Astrocyte (in vitro differentiated cells and primary cell): ENCODE results near the gene CFAP206. TPM values are rescaled to one million over a fixed set of nuclear protein-coding genes. Genes with fewer than 3 reads are reported as not detected.

Experiments used
- DNase-seq: peaks from one replicate; pipeline ENCODE4 v3.0.0-alpha.2; 2010; ENCODE audit warnings: low read depth
- FAIRE-seq: peaks from 2 replicates; lab custom pipeline; 2011; peaks lifted over from hg19 to GRCh38; lab: Jason Lieb, UNC
- H2AFZ ChIP-seq: 2 replicates; pipeline ENCODE4 v1.6.0; 2012; ENCODE audit warnings: low read depth, low read length, inconsistent platforms
- H3K27ac ChIP-seq: 2 replicates; pipeline ENCODE4 v1.5.1; 2011; ENCODE audit warnings: low read depth, low read length, inconsistent platforms
- H3K27me3 ChIP-seq: 2 replicates; pipeline ENCODE4 v1.6.0; 2011; ENCODE audit warnings: low read length, inconsistent platforms; ENCODE audit not compliant: insufficient read depth
- H3K36me3 ChIP-seq: 2 replicates; pipeline ENCODE4 v1.5.1; 2011; ENCODE audit warnings: low read length, inconsistent platforms; ENCODE audit not compliant: insufficient read depth
- H3K4me1 ChIP-seq: 2 replicates; pipeline ENCODE4 v1.5.1; 2011; ENCODE audit warnings: low read length, inconsistent platforms; ENCODE audit not compliant: insufficient read depth
- H3K4me2 ChIP-seq: 2 replicates; pipeline ENCODE4 v1.6.0; 2012; ENCODE audit warnings: low read length, inconsistent platforms
- H3K4me3 ChIP-seq: 2 replicates; pipeline ENCODE4 v1.5.1; 2011; ENCODE audit warnings: low read depth, mild to moderate bottlenecking, low read length, inconsistent platforms; ENCODE audit not compliant: insufficient read depth
- H3K79me2 ChIP-seq: 2 replicates; pipeline ENCODE4 v1.6.0; 2012; ENCODE audit warnings: mild to moderate bottlenecking, low read length, inconsistent platforms; ENCODE audit not compliant: insufficient read depth
- H3K9ac ChIP-seq: 2 replicates; pipeline ENCODE4 v1.6.0; 2012; ENCODE audit warnings: mild to moderate bottlenecking, low read length, inconsistent platforms
- H3K9me3 ChIP-seq: 2 replicates; pipeline ENCODE4 v1.5.1; 2012; ENCODE audit warnings: low read depth, mild to moderate bottlenecking, low read length, inconsistent platforms; ENCODE audit not compliant: insufficient read depth
- H4K20me1 ChIP-seq: 2 replicates; pipeline ENCODE4 v1.6.0; 2012; ENCODE audit warnings: low read length, inconsistent platforms; ENCODE audit not compliant: insufficient read depth
- H3K27ac Mint-ChIP-seq: one replicate; pipeline ENCODE4 v1.8.0; 2021; ENCODE audit warnings: mild to moderate bottlenecking, mixed read lengths; ENCODE audit not compliant: unreplicated experiment
- H3K27me3 Mint-ChIP-seq: one replicate; pipeline ENCODE4 v1.8.0; 2021; ENCODE audit warnings: low read depth, mixed read lengths; ENCODE audit not compliant: unreplicated experiment
- H3K36me3 Mint-ChIP-seq: one replicate; pipeline ENCODE4 v1.8.0; 2021; ENCODE audit warnings: low read depth, mixed read lengths; ENCODE audit not compliant: unreplicated experiment
- H3K4me1 Mint-ChIP-seq: one replicate; pipeline ENCODE4 v1.8.0; 2021; ENCODE audit warnings: low read depth, mixed read lengths; ENCODE audit not compliant: unreplicated experiment
- H3K4me3 Mint-ChIP-seq: one replicate; pipeline ENCODE4 v1.8.0; 2021; ENCODE audit warnings: mild to moderate bottlenecking, moderate library complexity, mixed read lengths; ENCODE audit not compliant: unreplicated experiment
- H3K9me3 Mint-ChIP-seq: one replicate; pipeline ENCODE4 v1.8.0; 2021; ENCODE audit warnings: mild to moderate bottlenecking, mixed read lengths; ENCODE audit not compliant: unreplicated experiment
- EZH2 ChIP-seq: IDR thresholded peaks from 2 replicates; pipeline ENCODE4 v1.6.1; 2012; ENCODE audit warnings: mild to moderate bottlenecking, low read length, inconsistent platforms; ENCODE audit not compliant: insufficient read depth
- total RNA-seq: library from RNA; stranded (reverse); gene quantifications from 2 replicates; pipeline ENCODE4 v1.2.1, GENCODE V29; 2021
- TF ChIP-seq, protein P1 (sequence below): IDR thresholded peaks from 2 replicates; pipeline ENCODE4 v1.5.1; 2011; ENCODE audit warnings: low read depth, mild to moderate bottlenecking, inconsistent platforms, low read length, moderate library complexity; ENCODE audit not compliant: insufficient read depth

Gene CFAP206
- total RNA-seq, 1 donor from 2014 or later: 0.79 TPM

DNA sequence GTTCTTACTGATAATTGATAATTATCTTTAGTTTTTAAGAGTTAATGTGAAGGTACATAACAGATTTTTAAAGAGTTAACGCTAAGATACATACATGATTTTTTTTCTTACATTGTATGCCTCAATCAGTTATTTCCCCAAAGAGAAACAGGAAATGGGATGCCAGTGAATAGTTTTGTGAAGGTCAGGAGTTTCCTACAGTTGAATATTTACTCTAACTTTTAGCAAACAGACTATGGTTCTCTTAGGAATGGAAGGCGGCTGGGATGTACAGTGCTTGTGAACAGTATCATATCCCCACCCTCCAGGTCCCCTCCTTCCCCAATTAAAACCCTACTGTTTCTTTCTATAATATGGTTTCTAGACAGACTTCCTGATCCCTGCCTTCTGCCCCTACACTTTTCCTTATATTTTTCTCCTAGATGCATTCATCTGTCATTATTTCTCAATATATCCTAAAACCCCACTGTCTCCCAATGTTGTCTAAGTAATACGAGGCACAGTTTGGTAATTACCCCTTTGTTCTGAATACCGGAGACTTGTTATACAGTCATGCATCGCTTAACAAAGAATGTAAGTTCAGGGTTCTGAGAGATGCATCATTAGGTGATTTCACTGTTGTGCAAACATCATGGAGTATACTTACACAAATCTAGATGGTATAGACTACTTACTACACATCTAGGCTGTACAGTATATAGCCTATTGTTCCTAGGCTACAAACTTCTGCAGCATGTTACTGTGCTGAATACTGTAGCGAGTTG, 94.2 kb downstream of the CFAP206 start:
- no peak overlapping the region for H3K4me3 Mint-ChIP-seq
- FAIRE-seq: no peak

DNA sequence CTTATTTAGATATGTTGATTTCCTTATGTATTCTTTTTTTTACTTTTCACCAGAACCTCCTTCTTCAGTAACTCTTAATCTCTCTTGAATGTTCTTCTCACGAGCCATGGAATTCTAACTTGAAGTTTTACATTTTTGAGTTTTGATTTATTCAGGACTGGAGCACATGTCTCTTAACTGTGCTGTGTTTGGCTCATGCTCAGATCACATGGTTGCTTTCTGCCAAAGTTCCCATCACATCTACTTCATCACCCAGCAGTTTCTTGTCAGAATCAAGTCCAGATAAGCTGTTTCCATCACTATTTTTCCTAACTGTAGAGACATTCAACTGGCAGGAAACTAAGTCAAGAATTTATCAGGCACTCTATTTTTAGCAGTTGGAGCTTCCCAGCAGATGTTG, 96.7 kb downstream of the CFAP206 start:
- H3K79me2 ChIP-seq: no peaks in the 10 kb centered on the region
- H3K27ac ChIP-seq: no peak overlapping the region
- no peak for TF ChIP-seq EZH2
- TF ChIP-seq, protein P1, sequence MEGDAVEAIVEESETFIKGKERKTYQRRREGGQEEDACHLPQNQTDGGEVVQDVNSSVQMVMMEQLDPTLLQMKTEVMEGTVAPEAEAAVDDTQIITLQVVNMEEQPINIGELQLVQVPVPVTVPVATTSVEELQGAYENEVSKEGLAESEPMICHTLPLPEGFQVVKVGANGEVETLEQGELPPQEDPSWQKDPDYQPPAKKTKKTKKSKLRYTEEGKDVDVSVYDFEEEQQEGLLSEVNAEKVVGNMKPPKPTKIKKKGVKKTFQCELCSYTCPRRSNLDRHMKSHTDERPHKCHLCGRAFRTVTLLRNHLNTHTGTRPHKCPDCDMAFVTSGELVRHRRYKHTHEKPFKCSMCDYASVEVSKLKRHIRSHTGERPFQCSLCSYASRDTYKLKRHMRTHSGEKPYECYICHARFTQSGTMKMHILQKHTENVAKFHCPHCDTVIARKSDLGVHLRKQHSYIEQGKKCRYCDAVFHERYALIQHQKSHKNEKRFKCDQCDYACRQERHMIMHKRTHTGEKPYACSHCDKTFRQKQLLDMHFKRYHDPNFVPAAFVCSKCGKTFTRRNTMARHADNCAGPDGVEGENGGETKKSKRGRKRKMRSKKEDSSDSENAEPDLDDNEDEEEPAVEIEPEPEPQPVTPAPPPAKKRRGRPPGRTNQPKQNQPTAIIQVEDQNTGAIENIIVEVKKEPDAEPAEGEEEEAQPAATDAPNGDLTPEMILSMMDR: no peak
- Mint-ChIP-seq H3K36me3 (peaks cover 1% of the 10 kb centered on the region), H3K27me3 (no peaks in the 10 kb centered on the region), H3K4me1 (peaks cover 2% of the 10 kb centered on the region), H3K4me3 (no peak overlapping the region), H3K27ac (no peak overlapping the region), H3K9me3 (no peaks in the 10 kb centered on the region)
- DNase-seq: peak; percentile 3
- no peak overlapping the region for H2AFZ ChIP-seq
- H3K36me3 ChIP-seq: peaks cover 23% of the 10 kb centered on the region
- H3K4me3 ChIP-seq: no peak overlapping the region
- H4K20me1 ChIP-seq: no peaks in the 10 kb centered on the region
- H3K9ac ChIP-seq: no peak overlapping the region
- no peaks in the 10 kb centered on the region for H3K27me3 ChIP-seq
- no peak for FAIRE-seq
- no peaks in the 10 kb centered on the region for H3K9me3 ChIP-seq
- H3K4me2 ChIP-seq: no peak overlapping the region
- H3K4me1 ChIP-seq: no peaks in the 10 kb centered on the region

More for the DNA sequence above, 94.2 kb downstream of the CFAP206 start:
- Histone ChIP-seq H4K20me1 (no peaks in the 10 kb centered on the region), H3K27me3 (no peaks in the 10 kb centered on the region), H3K4me2 (no peak overlapping the region), H3K79me2 (no peaks in the 10 kb centered on the region), H3K4me3 (no peak overlapping the region), H3K9ac (no peak overlapping the region), H3K4me1 (no peaks in the 10 kb centered on the region), H3K9me3 (no peaks in the 10 kb centered on the region), H3K36me3 (peaks cover 19% of the 10 kb centered on the region), H2AFZ (no peak overlapping the region), H3K27ac (no peak overlapping the region)
- peaks cover 1% of the 10 kb centered on the region for H3K36me3 Mint-ChIP-seq
- H3K4me1 Mint-ChIP-seq: peaks cover 2% of the 10 kb centered on the region
- H3K27me3 Mint-ChIP-seq: no peaks in the 10 kb centered on the region
- H3K9me3 Mint-ChIP-seq: no peaks in the 10 kb centered on the region
- no peak overlapping the region for H3K27ac Mint-ChIP-seq
- no peak for TF ChIP-seq EZH2
- TF ChIP-seq, protein P1: no peak
- DNase-seq: no peak

Other genes starting within 250 kb of the CFAP206 start
- gene SMIM8, start 85.4 kb upstream of the CFAP206 start, total RNA-seq: 6.9 and 7.6 TPM in 2 replicates
- gene GJB7, start 78.7 kb upstream of the CFAP206 start, total RNA-seq: not detected in 2 replicates
- gene C6orf163, start 63.2 kb upstream of the CFAP206 start, total RNA-seq: 1.6 and 2.9 TPM in 2 replicates
- 15.0 and 16.4 TPM in 2 replicates for gene SLC35A1, start 65.0 kb downstream of the CFAP206 start, total RNA-seq
- 48.3 and 48.9 TPM in 2 replicates for gene RARS2, start 182.0 kb downstream of the CFAP206 start, total RNA-seq
- gene ORC3, start 182.2 kb downstream of the CFAP206 start, total RNA-seq: 23.1 and 23.7 TPM in 2 replicates